IPS-18a (cell line): ENCODE results near the gene SNAPC2.
"Not testable (repeated sequence)": the region's sequence is repeated elsewhere in the genome, so short reads cannot be mapped to it uniquely, and the experiment has no call there.

Source experiments
- H3K27ac ChIP-seq: one replicate; pipeline ENCODE4 v1.5.1; 2013; ENCODE audit warnings: low read length
- H3K27me3 ChIP-seq: one replicate; pipeline ENCODE4 v1.6.1; 2013; ENCODE audit warnings: mild to moderate bottlenecking, low read length; ENCODE audit not compliant: control insufficient read depth, insufficient read depth
- H3K36me3 ChIP-seq: one replicate; pipeline ENCODE4 v1.6.1; 2013; ENCODE audit warnings: low read depth, low read length; ENCODE audit not compliant: control insufficient read depth
- H3K4me1 ChIP-seq: one replicate; pipeline ENCODE4 v1.6.1; 2013; ENCODE audit warnings: low read depth, low read length; ENCODE audit not compliant: control insufficient read depth
- H3K4me3 ChIP-seq: one replicate; pipeline ENCODE4 v1.5.1; 2013; ENCODE audit warnings: low read length
- H3K9ac ChIP-seq: one replicate; pipeline ENCODE4 v1.6.1; 2013; ENCODE audit warnings: mild to moderate bottlenecking, low read length, moderate library complexity
- H3K9me3 ChIP-seq: one replicate; pipeline ENCODE4 v1.6.1; 2013; ENCODE audit warnings: low read depth, low read length; ENCODE audit not compliant: control insufficient read depth

Gene SNAPC2

GRCh38 chr19:7879836-7880235 lies 40.3 kb upstream of the SNAPC2 start:
- H3K9me3 ChIP-seq = no peaks in the 10 kb centered on the region
- H3K27me3 ChIP-seq = no peaks in the 10 kb centered on the region
- no peaks in the 10 kb centered on the region for H3K36me3 ChIP-seq
- no peak overlapping the region for H3K4me3 ChIP-seq
- no peaks in the 10 kb centered on the region for H3K4me1 ChIP-seq
- H3K9ac ChIP-seq = no peak overlapping the region
- no peak overlapping the region for H3K27ac ChIP-seq

GRCh38 chr19:7881910-7882309 lies 38.2 kb upstream of the SNAPC2 start:
- Histone ChIP-seq H3K36me3 (no peaks in the 10 kb centered on the region), H3K27me3 (no peaks in the 10 kb centered on the region), H3K9me3 (no peaks in the 10 kb centered on the region), H3K27ac (no peak overlapping the region), H3K4me1 (no peaks in the 10 kb centered on the region), H3K9ac (no peak overlapping the region), H3K4me3 (no peak overlapping the region)

- Histone ChIP-seq H3K27ac (no peak overlapping the region), H3K4me3 (no peak overlapping the region), H3K4me1 (no peaks in the 10 kb centered on the region), H3K27me3 (peaks cover 6% of the 10 kb centered on the region), H3K9me3 (no peaks in the 10 kb centered on the region), H3K9ac (no peak overlapping the region), H3K36me3 (no peaks in the 10 kb centered on the region)
Observed at GRCh38 chr19:7883105-7883504, 37.0 kb upstream of the SNAPC2 start.

- Histone ChIP-seq H3K27me3 (peaks cover 12% of the 10 kb centered on the region), H3K9me3 (no peaks in the 10 kb centered on the region), H3K4me1 (no peaks in the 10 kb centered on the region), H3K27ac (no peak overlapping the region), H3K4me3 (no peak overlapping the region), H3K9ac (no peak overlapping the region), H3K36me3 (no peaks in the 10 kb centered on the region)
Observed at GRCh38 chr19:7883796-7884570, 36.2 kb upstream of the SNAPC2 start.

GRCh38 chr19:7885818-7886217 lies 34.3 kb upstream of the SNAPC2 start:
- Histone ChIP-seq H3K4me1 (no peaks in the 10 kb centered on the region), H3K9me3 (no peaks in the 10 kb centered on the region), H3K36me3 (no peaks in the 10 kb centered on the region), H3K27ac (no peak overlapping the region), H3K27me3 (peaks cover 14% of the 10 kb centered on the region), H3K4me3 (no peak overlapping the region), H3K9ac (no peak overlapping the region)

GRCh38 chr19:7887408-7888144 lies 32.6 kb upstream of the SNAPC2 start:
- no peak overlapping the region for H3K27ac ChIP-seq
- H3K9ac ChIP-seq = no peak overlapping the region
- H3K36me3 ChIP-seq = no peaks in the 10 kb centered on the region
- H3K9me3 ChIP-seq = no peaks in the 10 kb centered on the region
- H3K4me1 ChIP-seq = no peaks in the 10 kb centered on the region
- peaks cover 14% of the 10 kb centered on the region for H3K27me3 ChIP-seq
- H3K4me3 ChIP-seq = peak overlapping the region; percentile 56

- Histone ChIP-seq H3K27ac (no peak within 1 kb of the TSS), H3K27me3 (peaks cover 14% of the 10 kb centered on the region), H3K9me3 (no peaks in the 10 kb centered on the region), H3K9ac (no peak within 1 kb of the TSS), H3K4me3 (peak within 1 kb of the TSS; percentile 56), H3K4me1 (no peaks in the 10 kb centered on the region), H3K36me3 (no peaks in the 10 kb centered on the region)
Observed at GRCh38 chr19:7888145-7888825, 31.9 kb upstream of the SNAPC2 start, which contains the start of gene LRRC8E. TSS of gene LRRC8E (plus strand) at chr19:7888510. CDS start at chr19:7895604, 7,094 bp downstream.

- H3K36me3 ChIP-seq = no peaks in the 10 kb centered on the region
- H3K4me1 ChIP-seq = no peaks in the 10 kb centered on the region
- no peaks in the 10 kb centered on the region for H3K9me3 ChIP-seq
- H3K27me3 ChIP-seq = peaks cover 14% of the 10 kb centered on the region
- no peak overlapping the region for H3K27ac ChIP-seq
- no peak overlapping the region for H3K9ac ChIP-seq
- peak overlapping the region; percentile 56 for H3K4me3 ChIP-seq
Observed at GRCh38 chr19:7888826-7889217, 31.3 kb upstream of the SNAPC2 start.

GRCh38 chr19:7893362-7894101 lies 26.6 kb upstream of the SNAPC2 start:
- not testable (repeated sequence) for H3K36me3 ChIP-seq, H3K4me1 ChIP-seq, H3K27me3 ChIP-seq, H3K4me3 ChIP-seq, H3K27ac ChIP-seq, H3K9ac ChIP-seq, H3K9me3 ChIP-seq

GRCh38 chr19:7894612-7895309 lies 25.4 kb upstream of the SNAPC2 start:
- no peak overlapping the region for H3K27ac ChIP-seq
- H3K4me3 ChIP-seq = no peak overlapping the region
- no peaks in the 10 kb centered on the region for H3K36me3 ChIP-seq
- no peaks in the 10 kb centered on the region for H3K4me1 ChIP-seq
- H3K9me3 ChIP-seq = no peaks in the 10 kb centered on the region
- H3K27me3 ChIP-seq = no peaks in the 10 kb centered on the region
- H3K9ac ChIP-seq = no peak overlapping the region

GRCh38 chr19:7895565-7895964 lies 24.6 kb upstream of the SNAPC2 start:
- Histone ChIP-seq H3K27ac (no peak overlapping the region), H3K4me3 (no peak overlapping the region), H3K27me3 (no peaks in the 10 kb centered on the region), H3K4me1 (no peaks in the 10 kb centered on the region), H3K36me3 (no peaks in the 10 kb centered on the region), H3K9ac (no peak overlapping the region), H3K9me3 (no peaks in the 10 kb centered on the region)
